Hematopoietic multipotent progenitor cell treated with erythropoietin and hydrocortisone succinate and interleukin-3 and kit ligand, for 15 days (in vitro differentiated cells): ENCODE data around the gene DPM2.
A peak's percentile ranks its signal among the peaks of the same experiment; 100 is the strongest.

Experiments used
- DNase-seq: peaks from one replicate; pipeline ENCODE4 v3.0.0-alpha.2; 2015; ENCODE audit warnings: low spot score

Gene DPM2

DNA sequence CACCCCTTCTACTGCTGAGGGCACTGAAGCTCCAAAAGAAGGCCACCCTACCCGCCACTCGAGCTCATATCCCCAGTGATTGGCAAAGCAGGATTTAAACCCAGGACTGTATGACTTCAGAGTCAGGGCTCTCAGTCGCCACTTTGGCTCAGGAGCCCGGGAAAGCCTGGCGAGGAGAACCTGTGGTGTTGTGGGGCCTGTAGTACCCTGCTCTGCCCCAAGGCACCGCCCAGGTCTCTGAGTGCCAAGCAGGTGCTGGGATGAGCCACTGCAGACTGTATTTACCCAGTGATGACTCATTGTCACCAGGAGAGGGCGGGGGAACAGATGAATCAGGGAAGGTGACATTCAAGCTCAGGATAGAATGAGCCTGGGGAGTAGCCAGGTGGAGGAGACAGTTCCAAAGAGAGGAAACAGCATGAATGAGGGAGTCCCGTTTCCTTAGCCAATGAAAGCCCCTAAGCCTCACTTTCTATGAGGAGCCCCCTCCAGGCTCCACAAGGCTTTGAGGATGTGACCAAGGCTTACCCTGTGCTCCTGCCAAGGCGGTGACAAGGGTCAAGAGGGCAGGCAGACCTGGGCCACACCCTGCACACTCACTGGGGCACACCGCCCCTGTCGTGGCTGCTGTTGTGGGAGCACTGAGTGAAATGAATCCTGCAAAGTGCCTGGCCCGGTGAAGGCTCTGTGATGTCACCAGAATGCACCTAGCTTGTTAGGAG is 17.8 kb upstream of the DPM2 start:
- peak; percentile 69 for DNase-seq

DNA sequence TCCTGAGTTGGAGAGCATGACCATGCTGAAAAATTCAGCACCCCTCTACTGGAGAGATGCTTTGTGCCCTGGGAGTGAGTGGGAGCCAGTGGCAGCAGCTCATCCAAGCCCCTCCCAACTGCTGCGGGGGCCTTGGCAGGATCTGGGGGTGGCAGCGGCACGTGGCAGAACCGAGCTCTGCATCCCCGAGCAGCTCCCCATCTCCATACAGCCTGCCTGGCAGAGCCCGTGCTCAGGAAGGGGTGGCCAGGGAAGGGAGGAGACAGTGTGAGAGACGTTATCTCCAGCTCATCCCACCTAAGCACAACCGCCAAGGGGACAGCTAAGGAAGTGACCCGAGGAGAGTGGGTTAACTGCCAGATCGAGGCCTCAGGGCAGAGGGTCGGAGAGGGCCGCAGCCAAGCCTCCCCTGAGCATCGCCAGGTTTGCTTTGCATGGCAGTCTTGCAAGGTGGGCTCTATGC is 17.2 kb upstream of the DPM2 start:
- DNase-seq = no peak

DNA sequence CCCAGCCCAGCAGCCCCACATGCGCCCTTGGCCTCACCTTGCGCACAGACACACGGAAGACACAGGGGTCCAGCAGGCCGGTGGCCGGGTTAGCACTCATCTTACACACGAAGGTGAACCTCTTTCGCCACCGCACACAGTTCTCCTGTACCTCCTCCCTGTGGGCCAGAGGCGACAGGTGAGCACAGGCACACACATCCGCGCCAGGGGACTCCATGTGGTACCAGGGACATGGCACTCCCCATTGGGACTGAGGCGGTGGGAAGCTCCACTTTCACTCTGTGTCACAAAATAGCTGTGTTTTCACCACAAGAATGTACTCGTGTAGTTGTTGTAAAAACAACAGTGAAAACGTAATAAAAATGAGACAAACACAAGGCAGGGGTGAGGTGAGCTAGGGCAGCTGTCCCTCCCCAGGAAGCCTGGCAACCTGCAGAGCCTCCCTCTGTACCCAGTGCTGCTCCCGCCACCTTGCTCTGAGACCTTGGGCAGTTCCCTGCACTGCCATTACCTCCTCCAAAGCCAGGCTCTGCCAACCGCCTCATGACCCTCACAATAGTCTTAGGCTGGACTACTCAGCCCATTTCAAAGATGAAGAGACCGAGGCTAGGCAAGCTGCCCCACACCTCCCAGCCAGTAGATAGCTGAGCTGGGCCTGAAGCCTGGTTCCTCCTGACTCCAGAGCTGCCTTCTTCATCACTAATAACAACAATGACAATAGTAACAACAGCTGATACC is 16.3 kb upstream of the DPM2 start:
- DNase-seq = no peak

DNA sequence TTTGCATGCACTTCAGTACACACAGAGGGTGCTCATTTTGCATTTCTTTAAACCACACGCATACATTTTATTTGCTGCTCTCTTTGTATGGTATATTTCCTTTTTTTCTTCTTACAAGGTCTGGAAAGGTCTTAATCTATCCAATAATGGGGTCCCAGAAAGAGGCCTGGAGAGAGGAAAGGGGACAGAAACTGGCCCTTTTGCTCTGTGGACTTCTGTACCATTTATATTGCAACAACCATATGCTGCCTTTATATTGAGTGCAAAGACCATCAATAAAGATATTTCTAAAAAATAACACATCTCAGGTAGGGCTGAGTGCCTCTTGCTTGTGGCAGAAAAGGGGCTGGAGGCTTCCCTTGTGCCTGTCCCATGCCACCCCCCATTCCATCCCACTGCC is 15.5 kb upstream of the DPM2 start:
- no peak for DNase-seq

DNA sequence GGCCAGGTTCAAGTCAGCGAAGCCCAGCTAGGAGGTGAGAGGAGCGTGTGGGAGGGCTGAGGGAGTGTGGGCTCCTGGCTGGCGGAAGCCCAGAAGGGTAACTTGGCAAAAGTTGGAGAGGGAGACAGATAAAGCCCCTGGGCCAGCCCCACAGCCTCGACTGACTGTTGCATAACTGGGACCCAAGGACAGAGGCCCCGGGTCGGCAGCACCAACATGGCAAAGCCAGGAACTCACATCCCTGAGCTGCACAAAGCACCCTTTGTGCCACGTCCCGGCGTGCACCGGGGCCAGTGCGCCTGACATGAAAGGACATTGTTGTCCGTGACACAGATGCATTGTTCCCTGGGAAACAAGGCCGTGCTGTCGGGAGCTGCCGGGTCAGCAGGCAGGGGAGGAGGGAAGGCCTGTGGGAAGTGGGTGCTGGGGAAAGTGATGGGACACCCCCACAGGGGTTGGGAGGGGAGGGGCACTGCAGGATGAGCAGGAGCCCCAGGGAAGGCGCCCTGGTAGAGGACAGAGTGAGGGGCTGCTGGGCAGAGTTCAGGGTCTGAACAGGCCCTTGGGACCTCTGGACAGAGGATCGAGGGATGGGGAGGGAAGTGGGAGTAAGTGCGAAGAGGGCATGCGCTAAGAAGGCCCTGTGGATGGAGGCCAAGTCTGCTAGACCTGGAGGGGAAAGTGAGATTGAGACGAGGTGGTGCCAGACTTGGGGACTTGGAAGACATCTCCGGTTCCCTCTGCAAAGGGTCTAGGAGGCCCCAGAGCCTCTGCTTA is 13.0 kb upstream of the DPM2 start:
- no peak for DNase-seq

DNA sequence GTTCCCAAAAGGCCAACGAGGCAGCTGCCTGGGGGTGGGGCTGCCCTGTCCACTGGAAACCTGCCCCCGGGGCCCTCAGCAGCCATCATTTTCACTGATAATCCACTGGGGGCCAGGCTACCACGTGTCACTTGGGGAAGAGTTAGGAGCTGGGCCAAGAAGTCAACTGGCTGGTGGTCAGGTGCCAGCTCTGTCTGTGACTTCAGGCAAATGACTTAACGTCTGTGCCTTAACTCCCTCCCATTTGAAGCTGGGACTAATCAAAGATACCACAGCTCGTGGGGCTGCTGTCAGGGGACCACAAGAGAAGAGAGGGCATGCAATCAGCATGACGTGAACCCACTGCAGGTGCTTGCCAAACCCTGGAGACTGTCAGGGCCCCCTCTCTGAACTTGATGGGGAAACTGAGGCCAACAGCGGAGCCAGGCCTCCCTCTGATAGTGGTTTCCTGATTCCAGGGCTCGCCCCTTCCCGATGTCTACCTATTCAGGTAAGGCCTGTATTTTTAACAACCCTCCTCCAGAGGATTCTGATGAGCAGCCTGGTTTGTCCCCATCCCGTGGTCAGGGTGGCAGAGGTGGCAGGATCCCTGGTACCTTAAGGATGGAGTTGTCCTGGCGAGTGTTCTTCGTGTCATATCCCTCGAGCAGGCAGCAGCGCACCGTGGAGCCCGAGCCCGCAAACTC is 12.3 kb upstream of the DPM2 start:
- peak; percentile 55 for DNase-seq

DNA sequence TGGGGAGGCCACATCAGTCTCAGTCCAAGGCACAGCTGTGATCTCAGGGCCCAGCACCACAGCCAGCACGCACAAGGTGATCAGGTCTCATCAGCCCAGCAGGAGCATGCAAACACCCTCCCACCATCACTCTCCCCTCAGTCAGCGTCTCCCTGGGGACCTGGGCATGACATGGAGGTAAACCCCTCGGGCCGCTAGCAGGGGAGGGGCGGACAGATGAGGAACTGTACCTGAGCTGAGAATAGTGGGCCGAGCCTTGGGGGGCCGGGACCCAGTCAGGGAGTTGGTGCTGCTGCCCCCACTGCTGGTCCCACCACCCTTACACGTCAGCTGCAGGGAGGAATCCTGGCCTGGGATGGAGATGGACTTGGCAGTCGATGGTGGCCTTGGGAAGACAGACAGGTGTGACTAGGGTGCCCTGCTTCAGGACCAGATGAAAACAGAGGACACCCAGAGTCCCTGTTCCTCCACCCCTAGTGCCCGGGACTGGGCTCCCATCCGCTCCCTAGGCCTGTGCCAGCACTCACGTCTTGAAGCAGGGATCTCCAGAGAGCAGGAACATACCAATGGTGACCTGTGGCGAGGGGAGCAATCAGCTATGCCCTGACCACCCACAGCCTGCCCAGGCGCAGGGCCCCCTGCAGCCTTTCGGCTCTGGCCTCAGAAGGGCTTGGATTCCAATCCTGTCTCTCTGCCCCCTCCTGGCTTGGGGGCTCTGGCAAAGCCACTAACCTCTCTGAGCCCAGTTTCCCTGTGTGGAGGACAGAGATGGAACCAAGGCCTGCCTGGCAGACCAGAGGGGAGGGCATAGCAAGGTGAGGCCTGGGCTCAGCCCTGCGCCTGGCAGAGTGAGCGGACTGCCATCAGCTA is 10.4 kb upstream of the DPM2 start:
- no peak for DNase-seq

DNA sequence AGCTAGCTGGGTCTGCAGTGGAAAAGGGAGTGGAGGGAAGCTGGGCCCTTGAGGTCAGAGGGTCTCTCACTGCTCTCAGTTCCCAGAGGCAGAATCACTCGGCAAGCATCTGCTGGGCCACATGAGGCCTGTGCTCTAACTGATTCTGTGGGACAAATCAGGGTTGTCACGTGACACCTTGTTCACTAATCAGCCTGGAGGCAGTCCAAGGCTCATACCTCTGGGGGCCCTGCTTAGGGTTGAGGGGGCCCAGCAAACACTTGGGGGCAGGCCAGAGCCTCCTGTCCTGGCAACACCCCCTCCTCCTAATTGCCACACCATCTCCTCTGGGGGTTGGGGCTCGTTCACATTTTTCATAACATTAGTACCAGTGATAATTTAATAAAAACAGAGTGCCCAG is 9.1 kb upstream of the DPM2 start:
- DNase-seq = no peak

DNA sequence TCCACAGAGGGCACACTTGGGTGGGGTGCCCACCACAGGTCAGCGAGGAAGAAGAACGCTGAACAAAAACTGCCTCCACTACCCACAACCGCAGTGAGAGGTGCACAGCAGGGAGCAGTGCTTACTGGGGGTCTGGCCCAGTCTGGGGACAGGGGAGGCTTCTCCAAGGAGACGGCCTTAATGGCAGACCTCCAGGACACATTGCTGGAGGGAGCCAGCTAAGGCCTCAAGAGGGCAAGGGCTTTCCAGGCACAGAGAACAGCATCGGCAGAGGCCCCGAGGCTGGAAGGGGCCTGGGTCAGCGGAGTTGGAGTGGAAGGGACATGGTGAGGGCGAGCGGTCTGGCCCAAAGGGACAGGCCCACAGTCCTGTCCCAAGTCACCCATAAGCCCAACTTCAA is 8.3 kb upstream of the DPM2 start:
- no peak for DNase-seq

DNA sequence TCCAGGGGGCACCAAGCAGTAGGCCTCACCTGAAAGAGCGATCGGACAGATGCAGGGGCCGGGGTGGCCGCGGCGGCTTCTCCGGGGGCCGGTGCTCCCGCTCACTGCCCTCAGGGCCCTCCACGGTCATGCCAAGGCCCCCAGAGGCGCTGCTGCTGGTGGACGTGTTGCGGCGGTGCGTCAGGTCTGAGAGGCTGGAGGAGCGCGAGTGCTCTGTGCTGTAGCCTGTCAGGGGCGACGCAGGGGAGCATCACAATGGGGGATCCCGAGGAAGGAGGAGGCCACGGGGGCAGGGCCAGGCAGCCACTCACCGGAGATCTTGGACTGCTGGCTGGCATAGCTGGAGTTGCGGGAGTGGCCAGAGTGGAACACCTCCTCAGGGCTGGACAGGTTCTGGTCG is 7.7 kb upstream of the DPM2 start:
- no peak for DNase-seq

DNA sequence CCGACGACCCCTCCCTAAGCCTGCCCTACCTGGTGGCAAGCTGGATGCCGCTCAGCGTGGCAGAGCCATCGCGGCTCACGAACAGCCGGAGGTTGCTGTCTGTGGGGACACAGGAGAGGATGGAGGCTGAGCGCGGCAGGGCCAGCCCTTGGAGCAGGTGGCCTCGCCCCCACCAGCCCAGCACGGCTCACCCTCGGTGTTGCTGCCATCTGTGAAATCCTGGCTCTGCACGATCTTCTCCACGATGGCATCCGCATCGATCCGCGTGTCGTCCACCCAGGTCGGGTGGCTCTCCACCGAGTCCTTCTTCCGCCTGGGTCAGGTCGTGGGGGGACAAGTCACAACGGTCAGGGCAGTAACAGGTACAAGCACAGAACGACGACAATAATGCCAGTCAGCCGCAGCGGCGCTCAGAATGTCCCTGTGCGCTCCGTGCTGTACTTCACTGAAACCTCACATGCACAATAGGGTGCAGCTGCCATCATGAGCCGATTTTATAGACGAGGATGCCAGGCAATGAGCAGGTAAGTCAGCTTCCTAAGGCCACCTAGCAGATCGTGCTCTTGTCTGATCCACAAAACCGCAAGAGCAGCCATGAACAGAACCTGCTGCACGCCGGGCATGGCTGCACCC is 7.0 kb upstream of the DPM2 start:
- DNase-seq = no peak

DNA sequence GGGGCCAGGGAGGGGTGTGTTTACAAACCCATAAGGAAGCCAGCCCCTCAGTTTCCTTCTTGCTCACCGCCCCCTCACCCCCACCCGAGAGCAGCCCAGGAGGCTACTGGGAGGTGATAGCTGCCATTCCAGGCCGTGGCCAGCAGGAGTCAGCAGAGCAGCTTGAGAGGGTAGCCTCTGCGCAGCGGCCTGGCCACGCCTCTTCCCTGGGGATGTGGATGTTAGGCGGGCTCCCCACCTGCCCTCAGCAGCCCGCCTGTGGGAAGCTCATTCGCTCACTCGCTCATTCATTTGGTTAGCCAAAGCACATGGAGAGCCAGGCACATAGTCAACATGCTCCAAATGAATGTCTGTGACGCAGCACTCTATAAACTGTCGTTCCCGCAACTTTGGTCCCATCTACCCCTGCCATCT is 6.1 kb upstream of the DPM2 start:
- DNase-seq = peak; percentile 80

DNA sequence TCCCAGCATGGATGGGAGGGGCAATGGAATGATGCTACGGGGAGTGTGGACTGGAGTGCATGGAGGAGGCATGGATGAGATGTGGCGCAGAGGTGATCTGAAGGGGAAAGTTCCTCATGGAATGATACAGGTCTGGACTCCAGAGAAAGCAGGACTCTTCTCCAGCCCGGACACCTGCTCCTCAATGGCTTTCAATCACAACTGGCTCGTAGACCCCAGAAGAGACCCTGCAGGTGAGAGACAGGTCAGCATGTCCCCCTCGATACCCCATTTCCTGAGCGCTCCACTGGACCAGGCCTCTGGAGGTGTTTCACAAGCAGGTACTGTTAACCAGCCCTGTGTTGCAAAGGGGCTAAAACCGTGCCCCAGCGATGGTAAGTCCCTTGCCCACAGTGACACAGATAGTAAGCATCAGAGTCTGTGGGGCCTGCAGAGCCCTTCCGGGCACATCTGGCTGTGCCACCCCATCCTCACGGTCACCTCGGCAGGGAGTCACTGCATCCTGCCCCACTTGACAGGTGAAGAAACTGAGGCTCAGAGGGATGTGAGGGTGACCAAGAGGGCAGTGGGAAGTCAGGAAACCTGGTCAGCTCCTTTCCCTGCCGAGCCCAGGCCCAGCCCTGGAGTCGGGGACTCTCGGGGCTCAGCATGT is 5.5 kb upstream of the DPM2 start:
- no peak for DNase-seq

DNA sequence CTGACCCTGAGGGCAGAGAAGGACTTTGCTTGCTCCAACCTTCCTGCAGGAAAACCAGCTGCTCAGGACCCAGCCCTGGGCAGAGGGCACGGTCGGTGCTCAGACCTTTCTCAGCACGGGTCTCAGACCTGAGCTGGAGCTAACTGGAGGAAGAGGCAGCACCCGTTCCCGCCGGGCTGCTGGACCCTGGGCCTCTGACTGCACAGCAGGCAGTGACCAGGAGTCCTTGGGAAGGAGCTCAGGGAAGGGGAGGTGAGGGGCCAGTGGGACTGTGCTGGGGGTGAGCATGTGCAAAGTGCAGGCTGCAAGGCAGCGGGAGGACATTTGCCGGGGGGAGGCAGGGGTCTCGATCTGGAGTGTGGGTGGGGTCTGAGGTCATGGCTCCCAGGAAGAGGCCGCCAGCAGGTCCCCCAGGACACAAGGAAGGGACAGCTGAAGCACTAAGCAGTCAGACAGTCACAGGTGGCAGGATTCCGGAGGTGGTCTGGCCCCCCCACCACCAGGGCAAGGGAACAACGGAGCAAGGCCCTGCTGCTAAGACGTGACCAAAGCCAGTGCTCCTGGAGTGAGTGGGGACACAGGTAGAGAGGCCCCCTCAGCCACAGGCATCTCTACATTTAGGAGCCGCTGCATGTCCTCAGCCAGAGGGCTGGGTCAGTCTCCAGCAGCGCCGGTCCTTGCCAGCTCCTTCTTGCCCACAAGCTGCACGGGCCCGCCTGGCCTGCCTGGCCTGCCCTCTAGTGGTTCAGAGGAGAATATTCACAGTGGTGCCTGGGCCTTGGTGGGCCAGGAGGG is 4.8 kb upstream of the DPM2 start:
- DNase-seq = peak; percentile 85

DNA sequence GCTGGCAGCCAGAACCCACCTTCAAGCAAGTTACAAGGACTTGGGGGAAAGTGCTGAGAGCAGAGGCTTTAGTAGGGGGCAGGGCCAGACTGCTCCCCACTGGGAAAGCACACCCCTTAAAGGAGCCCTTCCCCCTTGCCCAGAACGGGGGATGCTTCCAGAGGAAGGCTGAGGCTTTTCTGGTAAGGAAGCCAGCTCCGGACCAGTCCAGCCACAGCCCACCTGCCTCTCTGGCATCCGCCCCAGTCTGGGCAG is 4.2 kb upstream of the DPM2 start:
- DNase-seq = peak; percentile 30

DNA sequence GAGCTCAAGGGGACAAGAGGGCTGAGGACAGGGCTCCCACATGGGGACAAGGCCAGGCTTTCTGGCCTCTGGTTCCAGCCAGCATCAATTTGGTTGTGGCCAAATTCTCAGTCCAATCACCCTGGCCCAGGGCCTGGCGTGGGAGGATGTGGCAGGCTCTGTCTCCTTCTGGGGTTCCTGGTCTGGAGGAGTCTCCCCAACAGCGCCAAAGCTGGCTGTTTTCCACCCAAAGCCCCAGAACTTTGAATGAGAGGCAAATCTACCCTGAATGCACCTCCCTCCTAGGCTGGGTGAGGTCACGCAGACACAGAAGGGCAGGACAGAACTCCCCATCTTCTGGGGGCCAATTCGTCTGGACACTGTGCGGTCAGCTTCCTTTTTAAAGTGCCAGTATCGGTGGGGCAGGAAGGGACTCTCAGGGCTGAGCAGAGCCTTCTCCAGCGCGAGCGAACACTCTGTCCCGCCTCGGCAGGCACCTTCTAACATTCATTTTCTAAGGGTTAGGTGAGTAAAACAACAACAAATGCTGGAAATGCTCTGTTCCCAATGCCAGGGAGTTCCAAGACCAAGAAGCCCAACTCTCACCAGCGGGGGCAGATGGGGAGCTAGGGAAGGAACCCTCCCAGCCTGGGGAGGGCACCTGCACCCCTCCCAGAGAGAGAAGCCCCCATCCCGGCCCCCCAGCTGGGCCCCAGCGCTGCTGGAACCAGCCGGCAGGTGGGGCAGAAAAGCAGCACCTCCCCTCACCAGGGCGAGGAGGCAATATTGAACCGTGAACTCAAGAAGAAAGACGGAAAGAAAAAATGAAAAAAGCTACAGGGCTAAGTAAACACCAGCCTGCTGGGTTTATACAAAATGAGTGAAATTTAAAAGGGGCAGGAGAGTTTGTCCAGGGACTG is 3.7 kb upstream of the DPM2 start:
- DNase-seq = peak; percentile 52

DNA sequence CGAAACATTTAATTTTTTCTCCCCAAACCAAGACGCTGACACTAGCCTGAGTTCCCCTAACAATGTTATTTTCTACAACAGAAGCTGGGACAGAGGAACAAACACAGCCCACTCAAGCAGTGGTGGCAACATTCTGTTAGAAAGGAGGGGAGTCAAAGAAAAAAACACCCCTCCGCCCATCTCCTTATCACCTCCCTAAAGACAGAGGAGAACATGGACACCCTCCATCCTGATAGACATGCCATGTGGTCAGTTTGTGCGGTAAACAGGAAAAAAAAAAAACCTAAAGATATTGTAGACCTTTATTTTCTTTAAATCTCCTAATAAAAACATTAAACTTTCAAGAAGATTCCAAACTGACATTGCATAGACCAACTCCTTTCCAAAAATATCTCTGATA is 2.9 kb upstream of the DPM2 start:
- peak; percentile 63 for DNase-seq

DNA sequence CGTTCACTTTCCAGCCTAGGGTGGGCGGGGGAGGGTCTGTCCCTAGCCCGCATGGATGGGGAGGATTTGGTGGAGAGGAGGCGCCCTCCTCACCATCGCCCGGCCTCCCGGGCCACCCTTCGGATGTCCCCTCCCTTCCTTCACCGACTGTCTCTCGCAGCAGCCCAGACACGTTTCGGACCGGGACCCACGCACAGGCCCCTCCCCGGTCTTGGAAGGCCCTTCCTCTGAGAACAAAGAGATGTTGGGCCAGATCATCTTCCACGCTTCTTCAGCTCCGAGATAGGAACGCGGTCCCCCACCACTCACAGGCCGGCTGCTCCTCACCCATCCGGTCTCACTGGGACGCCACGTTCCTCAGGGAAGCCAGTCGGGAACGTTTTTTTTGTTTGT is 640 bp upstream of the DPM2 start:
- no peak for DNase-seq

DNA sequence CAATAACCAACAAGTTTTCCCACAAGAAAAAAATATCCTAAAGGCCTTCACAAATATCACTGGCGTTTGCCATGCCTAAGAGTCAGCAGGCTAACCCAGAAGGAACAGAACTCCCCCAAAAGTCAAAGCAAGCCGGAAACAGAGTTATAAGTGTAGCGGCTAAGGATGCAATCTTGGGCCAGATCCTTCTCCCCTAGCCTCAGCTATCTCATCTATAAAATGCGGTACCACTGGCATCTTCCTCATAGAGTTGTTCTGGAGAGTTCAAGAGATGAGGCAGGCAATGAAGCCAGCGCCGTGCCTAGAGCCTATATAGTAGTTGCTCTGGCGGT is 632 bp downstream of the DPM2 start:
- DNase-seq = peak; percentile 47
